Naive thymus-derived CD4-positive, alpha-beta T cell (primary cell): Measurements from ENCODE around the gene TSPAN18. TPM values are rescaled to one million over a fixed set of nuclear protein-coding genes. Genes with fewer than 3 reads are reported as not detected.
A peak's percentile ranks its signal among the peaks of the same experiment; 100 is the strongest.

Experiments used
- ATAC-seq: fragments of 150-1000 bp; cut with Tn5 transposase; 2 replicates; pipeline ENCODE4 v1.10.0; 2021; ENCODE audit warnings: mild to moderate bottlenecking, moderate library complexity
- CTCF ChIA-PET: fragments of 350-600 bp; sonication (Branson Sonifier 250); formaldehyde crosslinking; loops from one replicate; lab custom pipeline; 2021; ENCODE audit warnings: antibody characterized with exemption; lab: Charles Lee
- POLR2A ChIA-PET: fragments of 350-600 bp; sonication (Branson Sonifier 250); formaldehyde crosslinking; loops from one replicate; lab custom pipeline; 2021; ENCODE audit warnings: antibody characterized with exemption, inconsistent platforms; lab: Charles Lee
- DNase-seq, 9 donors: peaks; one replicate each; pipeline versions ENCODE4 v3.0.0 to v3.0.0-alpha.2; 2020 to 2022; ENCODE audit warnings: mixed read lengths in 1 of 9
- H3K27ac ChIP-seq: one replicate; pipeline ENCODE4 v1.7.0; 2013; ENCODE audit warnings: mild to moderate bottlenecking, low read depth, low read length, moderate library complexity
- H3K27me3 ChIP-seq, 2 donors: one replicate each; pipeline ENCODE4 v1.7.0; 2013; ENCODE audit warnings: low read length in 2 of 2, mild to moderate bottlenecking in 2 of 2, moderate library complexity in 2 of 2; ENCODE audit not compliant: control insufficient read depth in 2 of 2, insufficient read depth in 2 of 2
- H3K36me3 ChIP-seq, 3 experiments: 1 replicate in 2 of 3; 2 replicates in 1 of 3; pipeline ENCODE4 v1.7.0; 2013; ENCODE audit warnings: low read length in 3 of 3, mild to moderate bottlenecking in 3 of 3, moderate library complexity in 1 of 3; ENCODE audit not compliant: insufficient read depth in 3 of 3, control insufficient read depth in 2 of 3
- H3K4me1 ChIP-seq, 2 donors: one replicate each; pipeline ENCODE4 v1.7.0; 2013; ENCODE audit warnings: low read length in 2 of 2, mild to moderate bottlenecking in 2 of 2, moderate library complexity in 1 of 2; ENCODE audit not compliant: control insufficient read depth in 2 of 2, insufficient read depth in 2 of 2
- H3K4me3 ChIP-seq: 2 replicates; pipeline ENCODE4 v1.7.0; 2013; ENCODE audit warnings: mild to moderate bottlenecking, low read length
- H3K9me3 ChIP-seq, 3 experiments: 1 replicate in 2 of 3; 2 replicates in 1 of 3; pipeline ENCODE4 v1.7.0; 2013; ENCODE audit warnings: low read length in 3 of 3; ENCODE audit not compliant: control insufficient read depth in 2 of 3
- H3K27ac Mint-ChIP-seq, 9 donors: one replicate each; pipeline ENCODE4 v1.8.0; 2020 to 2022; ENCODE audit warnings: mixed read lengths in 9 of 9, mild to moderate bottlenecking in 8 of 9, moderate library complexity in 5 of 9, inconsistent platforms in 2 of 9
- H3K27me3 Mint-ChIP-seq, 5 donors: one replicate each; pipeline ENCODE4 v1.8.0; 2021 to 2022; ENCODE audit warnings: mixed read lengths in 5 of 5, mild to moderate bottlenecking in 1 of 5
- H3K36me3 Mint-ChIP-seq, 5 donors: one replicate each; pipeline ENCODE4 v1.8.0; 2020 to 2022; ENCODE audit warnings: mixed read lengths in 5 of 5, mild to moderate bottlenecking in 3 of 5, inconsistent platforms in 1 of 5
- H3K4me1 Mint-ChIP-seq, 7 donors: one replicate each; pipeline ENCODE4 v1.8.0; 2020 to 2022; ENCODE audit warnings: mixed read lengths in 7 of 7, mild to moderate bottlenecking in 3 of 7, inconsistent platforms in 1 of 7
- H3K4me3 Mint-ChIP-seq, 10 donors: one replicate each; pipeline ENCODE4 v1.8.0; 2020 to 2022; ENCODE audit warnings: mild to moderate bottlenecking in 10 of 10, mixed read lengths in 10 of 10, moderate library complexity in 6 of 10, inconsistent platforms in 2 of 10
- H3K9me3 Mint-ChIP-seq, 11 donors: one replicate each; pipeline ENCODE4 v1.8.0; 2020 to 2022; ENCODE audit warnings: mixed read lengths in 11 of 11, mild to moderate bottlenecking in 4 of 11, inconsistent platforms in 1 of 11, moderate library complexity in 1 of 11
- intact Hi-C, 2 donors: fragments of 100-400 bp; cut with micrococcal nuclease; formaldehyde crosslinking; loops; one replicate each; pipeline ENCODE4 v1.15.1; 2023
- polyA plus RNA-seq, 2 donors: library from polyadenylated mRNA; unstranded; fragments of 300-500 nt; fragmentation: Illumina TruSeq; gene quantifications; one replicate each; pipeline ENCODE4 v1.2.3, GENCODE V29; 2021
- total RNA-seq, 6 experiments: library from RNA in 5 of 6; stranded (reverse) in 5 of 6; gene quantifications; 1 replicate in 5 of 6; 2 replicates in 1 of 6; pipeline ENCODE4 v1.2.3 and lab custom pipeline; 2021 to 2026

The TSPAN18 gene
- total and polyA plus RNA-seq, 7 experiments from 2014 or later: 8.8 to 57.0 (median 21.7) TPM

DNA sequence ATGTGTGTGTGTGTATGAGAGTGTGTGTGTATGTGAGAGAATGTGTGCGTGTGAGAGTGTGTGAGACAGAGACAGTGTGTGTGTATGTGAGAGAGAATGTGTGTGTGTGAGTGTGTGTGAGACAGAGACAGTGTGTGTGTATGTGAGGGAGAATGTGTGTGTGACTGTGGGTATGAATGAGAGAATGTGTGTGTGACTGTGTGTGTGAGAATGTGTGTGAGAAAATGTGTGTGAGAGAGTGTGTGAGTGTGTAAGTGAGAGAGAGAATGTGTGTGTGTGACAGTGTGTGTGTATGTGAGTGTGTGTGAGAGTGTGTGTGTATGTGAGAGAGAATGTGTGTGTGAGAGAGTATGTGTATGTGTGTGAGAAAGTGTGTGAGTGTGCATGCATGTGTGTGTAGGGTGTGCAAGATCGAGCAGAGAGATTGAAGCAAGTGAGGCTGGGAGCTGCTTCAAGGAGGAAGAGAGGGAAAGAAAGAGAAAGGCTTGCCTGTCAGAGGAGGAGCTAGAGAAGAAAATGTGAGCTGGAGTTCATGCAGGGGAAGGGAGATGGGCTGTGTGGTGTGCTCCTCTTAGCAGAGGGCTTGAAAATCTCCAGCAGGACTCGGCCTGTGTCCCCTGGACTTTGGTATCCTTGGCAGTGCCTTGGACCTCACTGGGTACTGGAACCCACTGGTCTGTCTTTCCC lies 251.7 kb downstream of the TSPAN18 start:
- intact Hi-C loops: loop anchor here in 1 of 2 donors (10.0 kb wide), 1 partner anchor 56 kb away; no protein-coding TSS in a partner anchor
- H3K27ac Mint-ChIP-seq: no peak overlapping the region
- Histone ChIP-seq H3K4me1 (peaks cover 23 to 47% of the 10 kb centered on the region in 2 donors), H3K27ac (no peak overlapping the region), H3K9me3 (no peaks in the 10 kb centered on the region), H3K27me3 (no peaks in the 10 kb centered on the region), H3K4me3 (no peak overlapping the region), H3K36me3 (no peaks in the 10 kb centered on the region)
- no peak for ATAC-seq
- ChIA-PET POLR2A (no interaction called here), CTCF (interaction anchor here (0.7 to 1.4 kb wide), 2 partner anchors 15 to 42 kb away, joined by 3 read pairs; no protein-coding TSS in a partner anchor)
- H3K4me1 Mint-ChIP-seq: peaks cover 0 to 11% (median 4%) of the 10 kb centered on the region in 7 donors
- no peak overlapping the region for H3K4me3 Mint-ChIP-seq
- no peaks in the 10 kb centered on the region for H3K36me3 Mint-ChIP-seq
- no peak for DNase-seq
- no peaks in the 10 kb centered on the region for H3K27me3 Mint-ChIP-seq
- H3K9me3 Mint-ChIP-seq: no peaks in the 10 kb centered on the region

DNA sequence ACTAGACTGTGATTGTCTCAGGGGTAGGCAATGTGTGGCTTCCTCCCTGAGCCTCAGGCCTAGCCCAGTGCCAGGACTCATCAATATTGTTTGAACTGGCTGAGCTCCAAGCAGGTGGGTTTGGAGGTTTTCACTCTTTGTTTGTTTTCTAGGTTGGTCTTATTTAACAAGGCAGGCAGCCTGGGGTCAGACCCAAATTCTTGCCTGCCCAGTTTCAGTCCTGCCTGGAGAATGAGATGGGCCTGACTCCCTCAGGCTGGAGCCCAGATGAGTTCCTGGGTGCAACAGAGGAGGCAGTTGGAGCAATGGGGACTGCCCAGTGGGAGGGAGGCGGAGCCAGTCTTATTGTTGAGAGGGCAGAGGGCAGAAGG lies 252.2 kb downstream of the TSPAN18 start:
- no peak overlapping the region for H3K27ac ChIP-seq
- no peak overlapping the region for H3K4me3 Mint-ChIP-seq
- no peaks in the 10 kb centered on the region for H3K36me3 Mint-ChIP-seq
- no peak overlapping the region for H3K4me3 ChIP-seq
- H3K4me1 Mint-ChIP-seq: peaks cover 0 to 11% (median 4%) of the 10 kb centered on the region in 7 donors
- no peak overlapping the region for H3K27ac Mint-ChIP-seq
- ATAC-seq (no peak), DNase-seq (no peak)
- ChIA-PET CTCF (interaction anchor here (0.7 kb wide), 1 partner anchor 16 kb away, joined by 3 read pairs; no protein-coding TSS in a partner anchor), POLR2A (no interaction called here)
- no peaks in the 10 kb centered on the region for H3K27me3 Mint-ChIP-seq
- H3K9me3 ChIP-seq: no peaks in the 10 kb centered on the region
- intact Hi-C loops: loop anchor here in 1 of 2 donors (10.0 kb wide), 1 partner anchor 56 kb away; no protein-coding TSS in a partner anchor
- H3K36me3 ChIP-seq: no peaks in the 10 kb centered on the region
- no peaks in the 10 kb centered on the region for H3K9me3 Mint-ChIP-seq
- H3K4me1 ChIP-seq: peaks cover 23 to 47% of the 10 kb centered on the region in 2 donors
- no peaks in the 10 kb centered on the region for H3K27me3 ChIP-seq

- CTCF ChIA-PET: interaction anchor here (0.6 kb wide), 1 partner anchor 125 kb away, joined by 3 read pairs; no protein-coding TSS in a partner anchor
- no peaks in the 10 kb centered on the region for H3K36me3 Mint-ChIP-seq
- no peaks in the 10 kb centered on the region for H3K9me3 Mint-ChIP-seq
- Histone ChIP-seq H3K4me1 (peaks cover 23 to 47% of the 10 kb centered on the region in 2 donors), H3K27ac (no peak overlapping the region), H3K4me3 (no peak overlapping the region), H3K9me3 (no peaks in the 10 kb centered on the region), H3K36me3 (no peaks in the 10 kb centered on the region), H3K27me3 (no peaks in the 10 kb centered on the region)
- POLR2A ChIA-PET: no interaction called here
- DNase-seq (no peak), ATAC-seq (no peak)
- peak overlapping the region in 2 of 9 donors; percentile 25 to 70 for H3K27ac Mint-ChIP-seq
- no peak overlapping the region for H3K4me3 Mint-ChIP-seq
- intact Hi-C loops: loop anchor here in 1 of 2 donors (10.0 kb wide), 1 partner anchor 55 kb away; no protein-coding TSS in a partner anchor
- no peaks in the 10 kb centered on the region for H3K27me3 Mint-ChIP-seq
- H3K4me1 Mint-ChIP-seq: peaks cover 0 to 10% (median 4%) of the 10 kb centered on the region in 7 donors
Measured at GRCh38 chr11:44979543-44980399, 253.0 kb downstream of the TSPAN18 start.

- Mint-ChIP-seq H3K27me3 (no peaks in the 10 kb centered on the region), H3K4me3 (no peak overlapping the region), H3K4me1 (peaks cover 0 to 10% (median 4%) of the 10 kb centered on the region in 7 donors), H3K36me3 (no peaks in the 10 kb centered on the region), H3K9me3 (no peaks in the 10 kb centered on the region), H3K27ac (no peak overlapping the region)
- no peaks in the 10 kb centered on the region for H3K27me3 ChIP-seq
- H3K4me1 ChIP-seq: peaks cover 23 to 47% of the 10 kb centered on the region in 2 donors
- H3K27ac ChIP-seq: no peak overlapping the region
- ATAC-seq: no peak
- H3K36me3 ChIP-seq: no peaks in the 10 kb centered on the region
- no peak for DNase-seq
- intact Hi-C loops: no loop called here
- CTCF ChIA-PET: interaction anchor here (0.6 kb wide), 1 partner anchor 124 kb away, joined by 3 read pairs; no protein-coding TSS in a partner anchor
- H3K4me3 ChIP-seq: no peak overlapping the region
- POLR2A ChIA-PET: interaction anchor here (1.1 kb wide), 1 partner anchor 29 kb away, joined by 3 read pairs; no protein-coding TSS in a partner anchor
- no peaks in the 10 kb centered on the region for H3K9me3 ChIP-seq
Measured at GRCh38 chr11:44980533-44981427, 254.0 kb downstream of the TSPAN18 start.

Other genes with a start within 250 kb of the TSPAN18 start
- 100 to 1,000 TPM in 1 of 5 experiments, 10 to 100 TPM in 4; 37.0 to 319 (median 57.2) TPM for gene CD82, start 161.3 kb upstream of the TSPAN18 start, total RNA-seq
- gene CD82, start 161.3 kb upstream of the TSPAN18 start, polyA plus RNA-seq: 10 to 100 TPM; 36.4 to 63.1 TPM
- 1 to 10 TPM in 3 of 5 experiments, under 1 TPM in 2; 0.40 to 7.6 (median 2.0) TPM for gene TP53I11, start 223.9 kb downstream of the TSPAN18 start, total RNA-seq
- 1 to 10 TPM in 1 of 2 donors, under 1 TPM in 1; 0.35 to 1.2 TPM for gene TP53I11, start 223.9 kb downstream of the TSPAN18 start, polyA plus RNA-seq